GM18505 (cell line): ENCODE results near the gene SEC14L2.

ENCODE experiments used
- ATAC-seq: cut with Tn5 transposase; IDR thresholded peaks from one replicate; pipeline ENCODE4 v1.9.1; 2021; ENCODE audit not compliant: unreplicated experiment
- POLR2A ChIP-seq: IDR thresholded peaks from 4 replicates; pipeline ENCODE4 v1.6.1; 2011; ENCODE audit warnings: borderline replicate concordance; ENCODE audit not compliant: insufficient read depth, insufficient read length; ENCODE audit errors: extremely low read depth

SEC14L2 gene

GRCh38 chr22:30396871-30397655, at the start of gene SEC14L2:
Gene SEC14L2 (plus strand): TSS chr22:30397018. CDS start chr22:30397117, 99 bp downstream.
- TF ChIP-seq POLR2A = no peak
- no peak for ATAC-seq

GRCh38 chr22:30347255-30347892, 49.4 kb upstream of the SEC14L2 start:
- no peak for TF ChIP-seq POLR2A
- ATAC-seq = no peak

GRCh38 chr22:30348404-30348803, 48.4 kb upstream of the SEC14L2 start:
- ATAC-seq = no peak
- no peak for TF ChIP-seq POLR2A

- no peak for ATAC-seq
- TF ChIP-seq POLR2A = no peak
Observed at GRCh38 chr22:30348809-30349208, 48.0 kb upstream of the SEC14L2 start.

GRCh38 chr22:30351226-30351625, 45.6 kb upstream of the SEC14L2 start:
- TF ChIP-seq POLR2A = no peak
- ATAC-seq = no peak

- no peak for TF ChIP-seq POLR2A
- ATAC-seq = no peak
Observed at GRCh38 chr22:30354644-30355043, 42.2 kb upstream of the SEC14L2 start.

- ATAC-seq = peak; percentile 91
- TF ChIP-seq POLR2A = peak; percentile 97
Observed at GRCh38 chr22:30356449-30357235, 40.2 kb upstream of the SEC14L2 start, which contains the start of the genes CCDC157 and SF3A1. Gene CCDC157 (plus strand): TSS chr22:30357007. CDS start chr22:30366001, 8,994 bp downstream. Gene SF3A1 (minus strand): TSS chr22:30356894. CDS start chr22:30356792, 102 bp downstream.

GRCh38 chr22:30357236-30357570, 39.6 kb upstream of the SEC14L2 start:
- no peak for ATAC-seq
- TF ChIP-seq POLR2A = no peak

GRCh38 chr22:30357650-30358215, 39.1 kb upstream of the SEC14L2 start:
- TF ChIP-seq POLR2A = no peak
- no peak for ATAC-seq

GRCh38 chr22:30358541-30358940, 38.3 kb upstream of the SEC14L2 start:
- no peak for ATAC-seq
- no peak for TF ChIP-seq POLR2A

- ATAC-seq = no peak
- TF ChIP-seq POLR2A = no peak
Observed at GRCh38 chr22:30361916-30362650, 34.7 kb upstream of the SEC14L2 start.

- ATAC-seq = no peak
- no peak for TF ChIP-seq POLR2A
Observed at GRCh38 chr22:30362651-30363281, 34.1 kb upstream of the SEC14L2 start.
